G401.6 (cell line): ENCODE results near the gene KCTD11.
"Not testable (repeated sequence)": the region's sequence is repeated elsewhere in the genome, so short reads cannot be mapped to it uniquely, and the experiment has no call there.

Experiments
- FAIRE-seq: peaks from 2 replicates; lab custom pipeline; 2012; peaks lifted over from hg19 to GRCh38; lab: Jason Lieb, UNC

KCTD11 gene

GRCh38 chr17:7322520-7323194 is 29.3 kb upstream of the KCTD11 start:
- FAIRE-seq = no peak

DNA sequence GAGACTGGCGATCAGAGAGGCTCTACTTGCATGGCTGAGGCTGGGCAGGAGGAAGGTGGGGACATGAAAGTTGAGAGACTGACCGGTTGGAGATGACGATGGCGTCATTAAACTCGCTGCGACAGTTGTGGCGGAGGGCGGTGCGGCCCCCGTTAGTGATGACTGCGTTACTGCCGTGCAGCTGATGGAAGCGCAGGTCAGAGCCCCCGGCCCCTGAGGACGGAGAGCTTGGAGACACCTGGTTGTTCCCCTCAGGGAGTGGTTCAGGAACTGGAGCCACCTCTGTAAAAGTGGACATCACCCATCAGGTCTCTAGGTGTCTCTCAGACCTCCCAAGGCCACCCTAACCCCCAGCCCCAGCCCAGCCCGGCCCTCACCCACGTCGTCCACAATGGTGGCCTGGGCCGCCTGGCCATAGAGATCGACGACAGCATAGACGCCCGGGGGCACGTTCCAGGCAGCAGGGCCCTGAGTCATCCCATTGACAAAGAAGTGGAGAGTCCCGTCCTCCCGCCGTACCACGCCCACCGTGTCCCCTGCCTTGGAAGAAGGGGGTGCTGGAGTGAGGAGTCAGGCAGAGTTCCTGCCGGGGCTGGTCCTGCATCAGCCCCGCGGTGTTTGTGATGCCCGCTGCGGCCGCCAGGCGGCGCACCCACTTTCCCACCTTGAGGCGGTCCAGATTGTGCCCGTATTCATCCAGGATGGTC is 28.1 kb upstream of the KCTD11 start:
- no peak for FAIRE-seq

GRCh38 chr17:7324438-7324779 is 27.6 kb upstream of the KCTD11 start:
- FAIRE-seq = no peak

DNA sequence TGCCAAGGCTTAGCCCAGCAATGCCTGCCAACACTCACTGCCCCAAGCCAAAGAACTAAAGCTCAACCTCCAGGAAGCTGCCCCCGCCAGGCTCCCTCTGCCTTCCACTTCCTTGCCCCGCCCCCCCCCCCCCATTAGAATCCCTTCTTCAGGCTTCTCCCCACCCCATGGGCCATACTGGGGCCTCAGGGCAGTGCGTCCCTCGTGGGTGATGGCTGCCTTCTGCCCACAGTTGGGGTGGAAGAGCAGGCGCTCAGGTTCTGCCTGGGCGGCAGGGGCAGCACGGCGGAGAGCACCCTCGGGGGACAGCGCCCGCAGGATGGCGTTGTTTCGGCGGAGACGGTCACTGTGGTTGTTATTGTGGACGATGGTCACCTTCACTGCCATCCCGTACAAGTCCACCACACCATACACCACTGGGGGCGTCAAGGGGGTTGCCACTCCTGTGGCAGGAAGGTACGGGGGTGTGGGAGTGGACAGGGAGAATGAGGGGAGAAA is 26.9 kb upstream of the KCTD11 start:
- FAIRE-seq = no peak

DNA sequence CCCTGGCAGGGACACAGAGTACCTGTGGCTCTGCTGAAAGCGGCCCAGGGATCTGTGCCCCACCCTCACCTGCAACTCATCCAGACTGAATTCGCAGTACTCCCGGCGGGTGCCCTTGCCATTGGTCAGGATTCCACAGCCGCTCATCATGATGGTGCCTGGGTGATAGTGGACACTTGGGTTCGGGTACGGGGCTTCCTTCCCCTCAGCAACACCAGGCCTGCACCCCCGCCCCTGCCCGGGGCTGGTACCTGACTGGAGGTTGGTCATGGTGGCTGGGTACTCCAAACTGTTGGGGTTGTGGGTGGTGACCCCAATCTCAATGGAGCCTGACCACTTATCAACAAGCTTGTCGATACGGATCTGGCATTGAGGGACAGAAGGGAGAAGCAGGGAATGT is 25.8 kb upstream of the KCTD11 start:
- no peak for FAIRE-seq

DNA sequence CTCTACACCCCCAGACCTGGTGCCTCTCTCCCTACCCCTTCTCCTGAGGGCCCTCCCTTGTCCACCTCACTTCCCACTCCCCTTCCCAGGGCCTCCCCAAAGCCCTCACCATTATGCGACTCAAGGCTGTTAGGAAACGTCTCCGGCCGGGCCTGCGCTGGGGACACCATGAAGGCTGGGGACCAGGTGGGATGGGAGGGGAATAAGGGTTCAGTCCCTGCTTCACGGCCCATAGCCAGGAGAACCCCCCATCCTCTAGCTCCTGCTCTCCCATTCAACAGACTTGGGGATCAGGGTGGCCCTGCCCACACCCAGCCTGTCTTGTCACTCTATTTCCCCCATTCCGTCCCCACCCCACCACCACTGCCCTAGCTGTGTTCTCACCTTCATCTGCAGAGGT is 24.9 kb upstream of the KCTD11 start:
- no peak for FAIRE-seq

DNA sequence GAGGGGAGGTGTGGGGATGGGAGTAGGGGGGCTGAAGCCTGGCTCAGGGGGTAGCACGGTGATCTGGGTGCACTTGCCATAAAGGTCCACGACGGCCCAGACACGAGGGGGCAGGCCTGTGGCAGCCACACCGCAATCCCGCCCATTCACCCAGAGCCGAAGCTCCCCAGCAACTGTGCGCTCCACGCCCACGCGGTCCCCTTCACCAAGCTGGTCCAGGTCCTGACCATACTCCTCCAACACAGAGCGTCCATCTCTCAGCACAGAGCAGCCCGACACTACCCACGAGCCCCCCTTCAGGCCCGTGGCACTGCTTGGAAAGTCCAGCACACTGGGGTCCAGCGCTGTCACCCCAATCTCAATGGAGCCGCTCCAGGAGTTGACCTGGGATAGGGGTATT is 24.5 kb upstream of the KCTD11 start:
- no peak for FAIRE-seq

- no peak for FAIRE-seq
These were observed 24.0 kb upstream of the KCTD11 start for GRCh38 chr17:7328009-7328408.

DNA sequence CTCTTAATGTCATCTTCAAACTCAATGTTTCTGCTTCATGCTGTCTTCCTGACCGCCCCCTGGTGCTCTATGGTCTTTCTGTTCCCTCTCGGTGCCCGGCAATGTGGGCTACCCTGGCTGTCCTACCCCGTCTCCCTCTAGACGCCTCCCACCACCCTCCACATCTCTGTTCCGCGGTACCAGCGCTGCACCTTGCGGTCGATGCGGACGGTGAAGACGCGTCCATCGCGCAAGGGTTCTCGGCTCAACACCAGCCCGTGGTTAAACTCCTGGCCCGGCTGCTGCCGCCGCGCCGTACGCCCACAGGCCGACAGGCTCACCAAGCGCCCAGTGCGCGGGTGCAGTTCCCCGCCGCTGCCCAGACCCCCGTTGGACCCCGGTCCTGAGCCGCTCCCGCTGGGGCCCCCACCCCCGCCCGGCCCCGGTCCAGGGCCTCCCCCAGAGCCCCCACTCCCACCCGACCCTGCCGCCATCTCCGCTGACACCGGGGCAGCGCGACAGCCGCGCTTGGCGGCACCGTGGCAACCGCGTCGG is 23.1 kb upstream of the KCTD11 start, which contains the start of gene NEURL4:
Gene NEURL4, minus strand, starts transcription at position 496 of the 534 bp plus-strand sequence. Its CDS starts 23 bp downstream, at position 473.
- FAIRE-seq = no peak

GRCh38 chr17:7329374-7329996 is 22.5 kb upstream of the KCTD11 start:
- FAIRE-seq = peak; percentile 99

GRCh38 chr17:7329997-7330637 is 21.8 kb upstream of the KCTD11 start:
- no peak for FAIRE-seq

- no peak for FAIRE-seq
These were observed 21.3 kb upstream of the KCTD11 start for GRCh38 chr17:7330638-7331015.

DNA sequence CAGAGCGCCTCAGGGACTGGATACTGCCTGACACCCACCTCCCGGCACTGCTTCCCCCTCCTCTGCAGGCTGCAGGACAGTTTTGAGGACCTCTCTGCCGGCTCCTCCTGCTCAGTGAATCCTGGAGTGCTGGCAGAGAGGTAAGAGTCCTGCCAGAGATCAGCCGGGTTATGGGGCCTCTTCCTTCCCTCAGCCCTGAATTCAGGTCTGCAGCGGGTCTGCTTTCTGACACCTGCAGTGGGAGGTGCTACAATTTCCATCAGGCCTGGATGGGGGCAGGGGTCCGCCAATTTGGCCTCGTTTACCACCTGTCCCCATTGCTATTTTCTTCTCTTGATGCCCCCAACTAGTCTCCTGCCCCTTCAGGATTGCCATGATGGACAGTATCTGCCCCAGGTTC is 19.9 kb upstream of the KCTD11 start:
- no peak for FAIRE-seq

DNA sequence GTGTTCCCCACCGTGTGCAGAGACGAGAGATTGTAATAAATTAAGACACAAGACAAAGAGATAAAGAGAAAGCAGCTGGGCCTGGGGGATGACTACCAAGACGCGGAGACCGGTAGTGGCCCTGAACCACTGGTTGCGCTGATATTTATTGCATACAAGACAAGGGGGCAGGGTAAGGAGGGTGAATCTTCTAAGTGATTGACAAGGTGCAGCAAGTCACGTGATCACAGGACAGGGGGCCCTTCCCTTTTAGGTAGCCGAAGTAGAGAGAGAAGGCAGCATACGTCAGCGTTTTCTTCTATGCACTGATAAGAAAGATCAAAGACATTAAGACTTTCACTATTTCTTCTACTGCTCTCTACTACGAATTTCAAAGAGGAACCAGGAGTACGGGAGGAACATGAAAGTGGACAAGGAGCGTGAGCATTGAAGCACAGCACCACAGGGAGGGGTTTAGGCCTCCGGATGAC is 19.3 kb upstream of the KCTD11 start:
- FAIRE-seq = not testable (repeated sequence)

DNA sequence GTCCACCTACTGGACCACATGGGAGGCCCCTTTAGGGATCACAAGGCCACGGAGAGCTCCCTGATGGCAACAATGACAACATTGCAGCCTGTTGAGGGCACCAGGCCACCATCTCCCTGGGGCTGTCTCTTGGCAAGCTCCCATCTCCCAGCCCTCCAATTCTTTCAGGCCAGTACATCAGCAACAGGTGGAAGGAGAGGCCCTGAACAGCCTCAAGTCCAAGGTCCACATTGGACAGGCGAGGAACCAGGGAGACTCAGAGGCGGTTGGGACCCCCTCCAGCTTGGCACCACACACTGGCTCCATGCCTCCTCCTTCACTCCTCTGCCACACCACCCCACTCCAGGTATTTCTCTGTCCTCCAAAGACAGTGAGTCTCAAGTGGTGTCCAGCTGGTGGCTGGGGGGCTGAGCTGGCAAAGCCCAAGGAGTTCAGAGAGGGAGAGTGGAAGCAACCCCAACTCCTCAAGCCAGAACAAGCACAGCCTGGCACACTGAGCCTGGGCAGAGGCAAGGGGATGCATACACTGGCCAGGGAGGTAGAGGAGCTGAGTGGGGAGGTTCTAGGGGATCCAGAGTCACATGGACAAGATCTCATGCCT is 16.9 kb upstream of the KCTD11 start:
- no peak for FAIRE-seq

GRCh38 chr17:7335765-7336164 is 16.2 kb upstream of the KCTD11 start:
- FAIRE-seq = not testable (repeated sequence)

- FAIRE-seq = no peak
These were observed 15.5 kb upstream of the KCTD11 start, which contains the start of gene ACAP1 for GRCh38 chr17:7336240-7337175. TSS of gene ACAP1 (plus strand) at chr17:7336529. CDS start at chr17:7336735, 206 bp downstream.

GRCh38 chr17:7337600-7337999 is 14.4 kb upstream of the KCTD11 start:
- not testable (repeated sequence) for FAIRE-seq

GRCh38 chr17:7340179-7340578 is 11.8 kb upstream of the KCTD11 start:
- FAIRE-seq = no peak

- FAIRE-seq = no peak
These were observed 10.1 kb upstream of the KCTD11 start for GRCh38 chr17:7341842-7342241.

GRCh38 chr17:7343250-7343649 is 8.7 kb upstream of the KCTD11 start:
- FAIRE-seq = no peak
